H9 (cell line): ENCODE results near the gene PPIP5K2. TPM values are rescaled to one million over a fixed set of nuclear protein-coding genes. Genes with fewer than 3 reads are reported as not detected.

Experiments used
- DNase-seq: peaks from one replicate; pipeline ENCODE4 v3.0.0-alpha.2; 2017
- H2AFZ ChIP-seq: one replicate; pipeline ENCODE4 v1.6.1; 2013; ENCODE audit warnings: mild to moderate bottlenecking, low read length, control low read depth, moderate library complexity
- H2AK5ac ChIP-seq: 2 replicates; pipeline ENCODE4 v1.6.1; 2013; ENCODE audit warnings: low read length, control low read depth, mixed read lengths; ENCODE audit not compliant: insufficient read length
- H2BK120ac ChIP-seq: one replicate; pipeline ENCODE4 v1.6.1; 2013; ENCODE audit warnings: low read depth, mild to moderate bottlenecking, low read length, control low read depth, inconsistent platforms; ENCODE audit not compliant: poor library complexity, severe bottlenecking
- H2BK12ac ChIP-seq: 2 replicates; pipeline ENCODE4 v1.6.1; 2013; ENCODE audit warnings: low read length, control low read depth, mixed read lengths, low read depth; ENCODE audit not compliant: insufficient read length
- H2BK15ac ChIP-seq: 2 replicates; pipeline ENCODE4 v1.6.1; 2013; ENCODE audit warnings: low read depth, low read length, control low read depth
- H2BK20ac ChIP-seq: one replicate; pipeline ENCODE4 v1.6.1; 2013; ENCODE audit warnings: low read depth, mild to moderate bottlenecking, low read length, control low read depth, inconsistent platforms; ENCODE audit not compliant: poor library complexity, severe bottlenecking
- H2BK5ac ChIP-seq: 2 replicates; pipeline ENCODE4 v1.6.1; 2013; ENCODE audit warnings: low read length, control low read depth, mixed read lengths; ENCODE audit not compliant: insufficient read length
- H3K14ac ChIP-seq: 2 replicates; pipeline ENCODE4 v1.6.1; 2013; ENCODE audit warnings: low read length, control low read depth; ENCODE audit not compliant: insufficient read depth
- H3K18ac ChIP-seq: 2 replicates; pipeline ENCODE4 v1.6.1; 2013; ENCODE audit warnings: low read depth, mild to moderate bottlenecking, mixed read lengths, low read length, control low read depth; ENCODE audit not compliant: insufficient read length
- H3K23ac ChIP-seq: 2 replicates; pipeline ENCODE4 v1.6.1; 2013; ENCODE audit warnings: low read length, control low read depth, mixed read lengths, low read depth; ENCODE audit not compliant: insufficient read length
- H3K23me2 ChIP-seq: 2 replicates; pipeline ENCODE4 v1.6.1; 2013; ENCODE audit warnings: low read depth, mild to moderate bottlenecking, mixed read lengths, low read length, control low read depth; ENCODE audit not compliant: insufficient read length, poor library complexity, severe bottlenecking
- H3K27ac ChIP-seq: 2 replicates; pipeline ENCODE4 v1.5.1; 2013; ENCODE audit warnings: low read length, control low read depth, mixed read lengths, low read depth; ENCODE audit not compliant: insufficient read length
- H3K27me3 ChIP-seq: 2 replicates; pipeline ENCODE4 v1.6.1; 2013; ENCODE audit warnings: low read length, control low read depth, inconsistent platforms; ENCODE audit not compliant: insufficient read depth
- H3K4ac ChIP-seq: 2 replicates; pipeline ENCODE4 v1.6.1; 2013; ENCODE audit warnings: low read depth, mild to moderate bottlenecking, control low read depth, inconsistent platforms, low read length, moderate library complexity
- H3K4me1 ChIP-seq: 2 replicates; pipeline ENCODE4 v1.6.1; 2013; ENCODE audit warnings: low read length, control low read depth, inconsistent platforms; ENCODE audit not compliant: insufficient read depth
- H3K4me2 ChIP-seq: 2 replicates; pipeline ENCODE4 v1.6.1; 2013; ENCODE audit warnings: low read length, control low read depth, mixed read lengths; ENCODE audit not compliant: insufficient read length, insufficient read depth
- H3K56ac ChIP-seq: 2 replicates; pipeline ENCODE4 v1.6.1; 2013; ENCODE audit warnings: low read depth, mild to moderate bottlenecking, mixed read lengths, low read length, control low read depth; ENCODE audit not compliant: insufficient read length
- H3K79me1 ChIP-seq: 2 replicates; pipeline ENCODE4 v1.6.1; 2013; ENCODE audit warnings: low read depth, mild to moderate bottlenecking, moderate library complexity, low read length, control low read depth, inconsistent platforms; ENCODE audit not compliant: insufficient read depth, poor library complexity, severe bottlenecking
- H3K79me2 ChIP-seq: 2 replicates; pipeline ENCODE4 v1.6.1; 2013; ENCODE audit warnings: low read length, control low read depth, inconsistent platforms; ENCODE audit not compliant: insufficient read depth
- H3K9ac ChIP-seq: 2 replicates; pipeline ENCODE4 v1.6.1; 2013; ENCODE audit warnings: low read length, control low read depth, mixed read lengths; ENCODE audit not compliant: insufficient read length; ENCODE audit errors: extremely low read depth
- H3K9me3 ChIP-seq: one replicate; pipeline ENCODE4 v1.6.1; 2013; ENCODE audit warnings: low read depth, low read length, inconsistent platforms; ENCODE audit not compliant: control insufficient read depth
- H3T11ph ChIP-seq: one replicate; pipeline ENCODE4 v1.6.1; 2013; ENCODE audit warnings: mild to moderate bottlenecking, low read length, control low read depth, inconsistent platforms
- H4K20me1 ChIP-seq: one replicate; pipeline ENCODE4 v1.6.1; 2013; ENCODE audit not compliant: control insufficient read depth, insufficient read length, insufficient read depth
- H4K5ac ChIP-seq: 2 replicates; pipeline ENCODE4 v1.6.1; 2013; ENCODE audit warnings: low read depth, mild to moderate bottlenecking, mixed read lengths, low read length, control low read depth; ENCODE audit not compliant: insufficient read length
- H4K8ac ChIP-seq: replicated peaks from 2 replicates; pipeline ENCODE4 v1.6.1; 2013; ENCODE audit warnings: low read length, control low read depth, mixed read lengths, low read depth; ENCODE audit not compliant: insufficient read length
- H4K91ac ChIP-seq: 2 replicates; pipeline ENCODE4 v1.6.1; 2013; ENCODE audit warnings: low read depth, mild to moderate bottlenecking, moderate library complexity, mixed read lengths, low read length, control low read depth; ENCODE audit not compliant: insufficient read length
- H3K27ac Mint-ChIP-seq, 3 experiments: 2 replicates in 2 of 3; 3 replicates in 1 of 3; pipeline ENCODE4 v1.8.0; 2020 to 2021; ENCODE audit warnings: mixed read lengths in 3 of 3, mild to moderate bottlenecking in 1 of 3, moderate library complexity in 1 of 3
- H3K27me3 Mint-ChIP-seq: 2 replicates; pipeline ENCODE4 v1.8.0; 2021; ENCODE audit warnings: low read depth, mild to moderate bottlenecking, moderate library complexity, mixed read lengths
- H3K36me3 Mint-ChIP-seq, 3 experiments: 2 replicates in 2 of 3; 3 replicates in 1 of 3; pipeline ENCODE4 v1.8.0; 2020 to 2021; ENCODE audit warnings: low read depth in 3 of 3, mixed read lengths in 3 of 3; ENCODE audit not compliant: insufficient read depth in 1 of 3
- H3K4me1 Mint-ChIP-seq, 2 experiments: 2 replicates each; pipeline ENCODE4 v1.8.0; 2020; ENCODE audit warnings: mixed read lengths in 2 of 2
- H3K4me3 Mint-ChIP-seq, 2 experiments: 2 replicates in 1 of 2; 3 replicates in 1 of 2; pipeline ENCODE4 v1.8.0; 2020 to 2021; ENCODE audit warnings: mild to moderate bottlenecking in 2 of 2, mixed read lengths in 2 of 2, moderate library complexity in 1 of 2
- H3K9me3 Mint-ChIP-seq, 2 experiments: 2 replicates in 1 of 2; 3 replicates in 1 of 2; pipeline ENCODE4 v1.8.0; 2020; ENCODE audit warnings: mild to moderate bottlenecking in 2 of 2, mixed read lengths in 2 of 2, moderate library complexity in 1 of 2
- CTCF ChIP-seq: fragments of 200-600 bp; sonication (generic); conservative IDR thresholded peaks from 3 replicates; pipeline ENCODE4 v1.8.0; 2021; ENCODE audit warnings: antibody characterized with exemption, mild to moderate bottlenecking
- WGBS: extraction: QIAGEN DNeasy Blood & Tissue Kit; methylation state at CpG from one replicate; pipeline ENCODE4 v1.1.7; 2013; ENCODE audit warnings: missing lambda C conversion rate, low lambda C conversion rate, mixed read lengths; ENCODE audit not compliant: insufficient read length; ENCODE audit errors: extremely low coverage; 5-methylcytosine and 5-hydroxymethylcytosine counted together
- total RNA-seq: library from RNA; stranded (reverse); gene quantifications from 2 replicates; pipeline ENCODE4 v1.2.1, GENCODE V29; 2021

Gene PPIP5K2
- total RNA-seq, 1 experiment from 2014 or later, result 43.8 TPM

DNA sequence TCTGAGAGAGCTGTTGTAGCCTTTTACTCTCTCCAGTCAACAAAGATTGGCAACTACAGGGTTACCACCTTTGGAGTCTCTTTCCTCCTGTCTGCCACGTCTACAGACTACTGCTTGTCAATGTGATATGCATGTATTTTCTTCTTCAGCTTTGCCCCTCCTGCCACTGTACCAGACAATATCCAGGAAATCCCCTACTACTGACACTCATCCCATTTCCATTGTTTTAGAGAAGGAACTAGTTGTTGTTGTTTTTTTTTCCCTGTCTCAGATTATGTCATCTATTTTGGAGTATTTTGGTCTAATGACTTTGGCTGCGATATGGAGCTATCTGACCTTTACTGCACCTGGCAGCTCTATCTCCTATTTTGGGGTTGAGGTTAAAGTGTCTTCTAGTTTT lies 88.4 kb downstream of the PPIP5K2 start:
- Histone ChIP-seq H2AK5ac (no peak overlapping the region), H3K27me3 (no peaks in the 10 kb centered on the region), H3K23ac (no peak overlapping the region), H3K79me1 (no peaks in the 10 kb centered on the region), H3K9ac (no peak overlapping the region), H3T11ph (no peak overlapping the region), H2BK20ac (no peak overlapping the region), H2AFZ (no peak overlapping the region), H2BK120ac (no peak overlapping the region), H3K27ac (no peak overlapping the region), H3K4me1 (no peaks in the 10 kb centered on the region), H4K20me1 (no peaks in the 10 kb centered on the region), H3K23me2 (no peaks in the 10 kb centered on the region), H3K18ac (no peak overlapping the region), H3K4ac (no peak overlapping the region), H2BK15ac (no peak overlapping the region), H2BK5ac (no peak overlapping the region), H2BK12ac (no peak overlapping the region), H3K9me3 (no peaks in the 10 kb centered on the region), H3K56ac (no peak overlapping the region), H3K4me2 (no peak overlapping the region), H3K79me2 (no peaks in the 10 kb centered on the region), H3K14ac (no peak overlapping the region), H4K8ac (no peak overlapping the region), H4K5ac (no peak overlapping the region), H4K91ac (no peak overlapping the region)
- TF ChIP-seq CTCF, result no peak
- no peak overlapping the region for H3K4me3 Mint-ChIP-seq
- peaks cover 3 to 6% of the 10 kb centered on the region in 2 experiments; a peak in 1 of 4 replicates for H3K4me1 Mint-ChIP-seq
- no peaks in the 10 kb centered on the region for H3K9me3 Mint-ChIP-seq
- no peak overlapping the region for H3K27ac Mint-ChIP-seq
- no peak for DNase-seq
- no peaks in the 10 kb centered on the region for H3K27me3 Mint-ChIP-seq
- no peaks in the 10 kb centered on the region; a peak in 2 of 7 replicates for H3K36me3 Mint-ChIP-seq
- no CpG with 5 or more reads among the region's 2 CpGs for WGBS
